ENCODE results near the gene INPP4B.

The INPP4B gene

GRCh38 chr4:142098900-142099545 is 747.1 kb downstream of the INPP4B start:
- Histone ChIP-seq H3K27me3 (ENCODE audit: control insufficient read depth, insufficient read depth, low read length) (no peaks in the 10 kb centered on the region), H3K4me3 (ENCODE audit: low read length) (no peak overlapping the region), H3K9ac (ENCODE audit: low read length) (no peak overlapping the region), H3K27ac (ENCODE audit: low read length) (no peak overlapping the region), H3K4me1 (ENCODE audit: control insufficient read depth, low read depth, low read length) (no peaks in the 10 kb centered on the region), H3K9me3 (ENCODE audit: control insufficient read depth, low read depth, low read length) (no peaks in the 10 kb centered on the region), H3K36me3 (ENCODE audit: control insufficient read depth, low read depth, low read length) (no peaks in the 10 kb centered on the region)

GRCh38 chr4:142098380-142098779 is 747.7 kb downstream of the INPP4B start:
- no peaks in the 10 kb centered on the region for H3K27me3 ChIP-seq (ENCODE audit: control insufficient read depth, insufficient read depth, low read length)
- H3K36me3 ChIP-seq (ENCODE audit: control insufficient read depth, low read depth, low read length), result no peaks in the 10 kb centered on the region
- no peak overlapping the region for H3K27ac ChIP-seq (ENCODE audit: low read length)
- H3K9me3 ChIP-seq (ENCODE audit: control insufficient read depth, low read depth, low read length), result no peaks in the 10 kb centered on the region
- no peaks in the 10 kb centered on the region for H3K4me1 ChIP-seq (ENCODE audit: control insufficient read depth, low read depth, low read length)
- no peak overlapping the region for H3K9ac ChIP-seq (ENCODE audit: low read length)
- H3K4me3 ChIP-seq (ENCODE audit: low read length), result no peak overlapping the region

GRCh38 chr4:142097015-142097414 is 749.1 kb downstream of the INPP4B start:
- Histone ChIP-seq H3K4me1 (ENCODE audit: control insufficient read depth, low read depth, low read length) (no peaks in the 10 kb centered on the region), H3K27me3 (ENCODE audit: control insufficient read depth, insufficient read depth, low read length) (no peaks in the 10 kb centered on the region), H3K9me3 (ENCODE audit: control insufficient read depth, low read depth, low read length) (no peaks in the 10 kb centered on the region), H3K36me3 (ENCODE audit: control insufficient read depth, low read depth, low read length) (no peaks in the 10 kb centered on the region), H3K27ac (ENCODE audit: low read length) (no peak overlapping the region), H3K4me3 (ENCODE audit: low read length) (no peak overlapping the region), H3K9ac (ENCODE audit: low read length) (no peak overlapping the region)

- Histone ChIP-seq H3K4me1 (ENCODE audit: control insufficient read depth, low read depth, low read length) (no peaks in the 10 kb centered on the region), H3K27ac (ENCODE audit: low read length) (no peak overlapping the region), H3K4me3 (ENCODE audit: low read length) (no peak overlapping the region), H3K9ac (ENCODE audit: low read length) (no peak overlapping the region), H3K27me3 (ENCODE audit: control insufficient read depth, insufficient read depth, low read length) (no peaks in the 10 kb centered on the region), H3K9me3 (ENCODE audit: control insufficient read depth, low read depth, low read length) (no peaks in the 10 kb centered on the region), H3K36me3 (ENCODE audit: control insufficient read depth, low read depth, low read length) (no peaks in the 10 kb centered on the region)
Measured at GRCh38 chr4:142095886-142096605, 750.1 kb downstream of the INPP4B start.

- no peaks in the 10 kb centered on the region for H3K9me3 ChIP-seq (ENCODE audit: control insufficient read depth, low read depth, low read length)
- no peaks in the 10 kb centered on the region for H3K27me3 ChIP-seq (ENCODE audit: control insufficient read depth, insufficient read depth, low read length)
- no peak overlapping the region for H3K27ac ChIP-seq (ENCODE audit: low read length)
- no peak overlapping the region for H3K4me3 ChIP-seq (ENCODE audit: low read length)
- no peaks in the 10 kb centered on the region for H3K4me1 ChIP-seq (ENCODE audit: control insufficient read depth, low read depth, low read length)
- no peak overlapping the region for H3K9ac ChIP-seq (ENCODE audit: low read length)
- H3K36me3 ChIP-seq (ENCODE audit: control insufficient read depth, low read depth, low read length), result no peaks in the 10 kb centered on the region
Measured at GRCh38 chr4:142092941-142093340, 753.2 kb downstream of the INPP4B start.

GRCh38 chr4:142091691-142092182 is 754.4 kb downstream of the INPP4B start:
- no peaks in the 10 kb centered on the region for H3K9me3 ChIP-seq (ENCODE audit: control insufficient read depth, low read depth, low read length)
- H3K36me3 ChIP-seq (ENCODE audit: control insufficient read depth, low read depth, low read length), result no peaks in the 10 kb centered on the region
- no peaks in the 10 kb centered on the region for H3K4me1 ChIP-seq (ENCODE audit: control insufficient read depth, low read depth, low read length)
- no peaks in the 10 kb centered on the region for H3K27me3 ChIP-seq (ENCODE audit: control insufficient read depth, insufficient read depth, low read length)
- no peak overlapping the region for H3K4me3 ChIP-seq (ENCODE audit: low read length)
- H3K9ac ChIP-seq (ENCODE audit: low read length), result no peak overlapping the region
- no peak overlapping the region for H3K27ac ChIP-seq (ENCODE audit: low read length)

- no peaks in the 10 kb centered on the region for H3K27me3 ChIP-seq (ENCODE audit: control insufficient read depth, insufficient read depth, low read length)
- H3K9me3 ChIP-seq (ENCODE audit: control insufficient read depth, low read depth, low read length), result no peaks in the 10 kb centered on the region
- H3K9ac ChIP-seq (ENCODE audit: low read length), result no peak overlapping the region
- H3K36me3 ChIP-seq (ENCODE audit: control insufficient read depth, low read depth, low read length), result no peaks in the 10 kb centered on the region
- no peaks in the 10 kb centered on the region for H3K4me1 ChIP-seq (ENCODE audit: control insufficient read depth, low read depth, low read length)
- no peak overlapping the region for H3K27ac ChIP-seq (ENCODE audit: low read length)
- no peak overlapping the region for H3K4me3 ChIP-seq (ENCODE audit: low read length)
Measured at GRCh38 chr4:142091085-142091513, 755.0 kb downstream of the INPP4B start.

- H3K4me3 ChIP-seq (ENCODE audit: low read length), result no peak overlapping the region
- no peaks in the 10 kb centered on the region for H3K4me1 ChIP-seq (ENCODE audit: control insufficient read depth, low read depth, low read length)
- no peak overlapping the region for H3K27ac ChIP-seq (ENCODE audit: low read length)
- H3K9me3 ChIP-seq (ENCODE audit: control insufficient read depth, low read depth, low read length), result no peaks in the 10 kb centered on the region
- H3K36me3 ChIP-seq (ENCODE audit: control insufficient read depth, low read depth, low read length), result no peaks in the 10 kb centered on the region
- no peaks in the 10 kb centered on the region for H3K27me3 ChIP-seq (ENCODE audit: control insufficient read depth, insufficient read depth, low read length)
- no peak overlapping the region for H3K9ac ChIP-seq (ENCODE audit: low read length)
Measured at GRCh38 chr4:142088906-142089305, 757.2 kb downstream of the INPP4B start.

GRCh38 chr4:142085513-142086292 is 760.4 kb downstream of the INPP4B start:
- H3K4me3 ChIP-seq (ENCODE audit: low read length), result no peak overlapping the region
- no peak overlapping the region for H3K27ac ChIP-seq (ENCODE audit: low read length)
- no peaks in the 10 kb centered on the region for H3K36me3 ChIP-seq (ENCODE audit: control insufficient read depth, low read depth, low read length)
- no peaks in the 10 kb centered on the region for H3K27me3 ChIP-seq (ENCODE audit: control insufficient read depth, insufficient read depth, low read length)
- no peak overlapping the region for H3K9ac ChIP-seq (ENCODE audit: low read length)
- H3K4me1 ChIP-seq (ENCODE audit: control insufficient read depth, low read depth, low read length), result no peaks in the 10 kb centered on the region
- no peaks in the 10 kb centered on the region for H3K9me3 ChIP-seq (ENCODE audit: control insufficient read depth, low read depth, low read length)

GRCh38 chr4:142083264-142083663 is 762.8 kb downstream of the INPP4B start:
- H3K4me1 ChIP-seq (ENCODE audit: control insufficient read depth, low read depth, low read length), result no peaks in the 10 kb centered on the region
- H3K4me3 ChIP-seq (ENCODE audit: low read length), result no peak overlapping the region
- H3K9ac ChIP-seq (ENCODE audit: low read length), result no peak overlapping the region
- H3K27me3 ChIP-seq (ENCODE audit: control insufficient read depth, insufficient read depth, low read length), result no peaks in the 10 kb centered on the region
- no peaks in the 10 kb centered on the region for H3K9me3 ChIP-seq (ENCODE audit: control insufficient read depth, low read depth, low read length)
- H3K36me3 ChIP-seq (ENCODE audit: control insufficient read depth, low read depth, low read length), result no peaks in the 10 kb centered on the region
- no peak overlapping the region for H3K27ac ChIP-seq (ENCODE audit: low read length)

GRCh38 chr4:142081025-142081424 is 765.1 kb downstream of the INPP4B start:
- no peak overlapping the region for H3K4me3 ChIP-seq (ENCODE audit: low read length)
- H3K27ac ChIP-seq (ENCODE audit: low read length), result no peak overlapping the region
- no peaks in the 10 kb centered on the region for H3K4me1 ChIP-seq (ENCODE audit: control insufficient read depth, low read depth, low read length)
- H3K9me3 ChIP-seq (ENCODE audit: control insufficient read depth, low read depth, low read length), result no peaks in the 10 kb centered on the region
- no peaks in the 10 kb centered on the region for H3K36me3 ChIP-seq (ENCODE audit: control insufficient read depth, low read depth, low read length)
- no peaks in the 10 kb centered on the region for H3K27me3 ChIP-seq (ENCODE audit: control insufficient read depth, insufficient read depth, low read length)
- no peak overlapping the region for H3K9ac ChIP-seq (ENCODE audit: low read length)

Data from iPS-18a (cell line).